Retinal pigment epithelial cell (primary cell): ENCODE measurements around the gene SLC66A3.

Source experiments
- DNase-seq: peaks from one replicate; pipeline ENCODE4 v3.0.0-alpha.2; 2010; ENCODE audit warnings: low read depth
- H3K4me3 ChIP-seq: 2 replicates; pipeline ENCODE4 v1.5.1; 2011; ENCODE audit warnings: mild to moderate bottlenecking, low read length, control low read depth, moderate library complexity
- TF ChIP-seq, protein P1 (sequence below): conservative IDR thresholded peaks from 2 replicates; pipeline ENCODE4 v1.5.1; 2011; ENCODE audit warnings: low read depth, low read length, control low read depth, inconsistent platforms

The SLC66A3 gene

GRCh38 chr2:11187731-11188130 is 32.5 kb downstream of the SLC66A3 start:
- TF ChIP-seq, protein P1, sequence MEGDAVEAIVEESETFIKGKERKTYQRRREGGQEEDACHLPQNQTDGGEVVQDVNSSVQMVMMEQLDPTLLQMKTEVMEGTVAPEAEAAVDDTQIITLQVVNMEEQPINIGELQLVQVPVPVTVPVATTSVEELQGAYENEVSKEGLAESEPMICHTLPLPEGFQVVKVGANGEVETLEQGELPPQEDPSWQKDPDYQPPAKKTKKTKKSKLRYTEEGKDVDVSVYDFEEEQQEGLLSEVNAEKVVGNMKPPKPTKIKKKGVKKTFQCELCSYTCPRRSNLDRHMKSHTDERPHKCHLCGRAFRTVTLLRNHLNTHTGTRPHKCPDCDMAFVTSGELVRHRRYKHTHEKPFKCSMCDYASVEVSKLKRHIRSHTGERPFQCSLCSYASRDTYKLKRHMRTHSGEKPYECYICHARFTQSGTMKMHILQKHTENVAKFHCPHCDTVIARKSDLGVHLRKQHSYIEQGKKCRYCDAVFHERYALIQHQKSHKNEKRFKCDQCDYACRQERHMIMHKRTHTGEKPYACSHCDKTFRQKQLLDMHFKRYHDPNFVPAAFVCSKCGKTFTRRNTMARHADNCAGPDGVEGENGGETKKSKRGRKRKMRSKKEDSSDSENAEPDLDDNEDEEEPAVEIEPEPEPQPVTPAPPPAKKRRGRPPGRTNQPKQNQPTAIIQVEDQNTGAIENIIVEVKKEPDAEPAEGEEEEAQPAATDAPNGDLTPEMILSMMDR = no peak
- H3K4me3 ChIP-seq = no peak overlapping the region
- DNase-seq = no peak

- H3K4me3 ChIP-seq = no peak overlapping the region
- no peak for DNase-seq
- TF ChIP-seq, protein P1 = no peak
Observed at GRCh38 chr2:11196246-11196645, 41.0 kb downstream of the SLC66A3 start.

DNA sequence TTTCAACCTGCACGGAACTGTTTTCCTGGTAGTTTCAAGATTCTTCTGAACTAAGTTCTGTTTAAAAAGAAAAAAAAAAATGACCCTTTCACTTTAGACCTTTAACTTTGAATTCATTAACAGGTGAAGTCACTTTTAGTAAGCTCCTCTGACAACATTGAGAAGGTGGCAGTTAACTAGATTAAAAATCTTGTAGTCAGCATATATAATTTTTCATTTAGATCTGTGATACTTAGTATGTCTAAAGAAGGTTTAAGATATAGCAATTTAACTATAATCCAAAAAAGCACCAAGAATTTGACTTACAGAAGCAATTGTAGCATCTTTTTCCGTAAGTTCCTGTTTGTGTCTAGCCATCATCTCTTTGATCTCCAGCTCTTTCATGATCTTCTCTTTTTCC is 45.4 kb downstream of the SLC66A3 start:
- H3K4me3 ChIP-seq = no peak overlapping the region
- DNase-seq = no peak
- TF ChIP-seq, protein P1 = no peak

DNA sequence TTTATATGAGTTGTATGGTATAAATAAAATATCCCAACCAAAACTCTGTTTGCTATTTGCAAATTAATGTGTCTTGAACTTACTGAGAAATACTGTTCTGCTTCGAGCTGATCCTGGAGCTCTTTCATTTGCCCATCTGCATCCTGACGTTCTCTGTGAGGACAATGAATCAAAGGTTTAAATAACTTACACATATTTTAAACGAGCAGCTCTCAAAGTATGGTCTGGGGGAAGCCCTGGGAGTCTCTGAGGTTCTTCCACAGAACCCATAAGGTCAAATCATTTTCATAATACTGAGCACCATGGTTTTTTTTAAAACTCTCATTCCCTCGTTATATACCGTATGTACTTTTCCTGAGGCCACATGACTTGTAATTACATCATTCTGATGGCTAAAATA is 46.7 kb downstream of the SLC66A3 start:
- TF ChIP-seq, protein P1 = no peak
- H3K4me3 ChIP-seq = no peak overlapping the region
- no peak for DNase-seq

DNA sequence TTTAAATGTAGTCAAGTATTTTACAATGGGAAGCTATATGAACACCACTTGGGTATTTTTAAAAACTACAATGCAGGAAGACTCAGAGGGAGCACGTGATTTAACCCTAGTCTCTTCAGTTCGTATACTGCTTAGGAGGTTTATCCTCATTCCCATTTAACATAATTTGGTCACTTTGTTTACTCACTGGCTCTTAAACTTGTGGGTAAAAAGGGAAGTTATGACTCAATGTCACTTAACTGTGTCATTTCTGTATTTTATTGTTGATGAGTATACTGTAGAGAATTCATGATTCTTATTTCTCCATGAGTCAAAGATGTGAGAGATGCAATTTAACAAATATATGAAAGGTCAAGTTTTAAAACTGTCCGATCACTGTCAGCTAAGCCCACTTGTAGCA is 48.2 kb downstream of the SLC66A3 start:
- no peak overlapping the region for H3K4me3 ChIP-seq
- TF ChIP-seq, protein P1 = no peak
- DNase-seq = no peak

DNA sequence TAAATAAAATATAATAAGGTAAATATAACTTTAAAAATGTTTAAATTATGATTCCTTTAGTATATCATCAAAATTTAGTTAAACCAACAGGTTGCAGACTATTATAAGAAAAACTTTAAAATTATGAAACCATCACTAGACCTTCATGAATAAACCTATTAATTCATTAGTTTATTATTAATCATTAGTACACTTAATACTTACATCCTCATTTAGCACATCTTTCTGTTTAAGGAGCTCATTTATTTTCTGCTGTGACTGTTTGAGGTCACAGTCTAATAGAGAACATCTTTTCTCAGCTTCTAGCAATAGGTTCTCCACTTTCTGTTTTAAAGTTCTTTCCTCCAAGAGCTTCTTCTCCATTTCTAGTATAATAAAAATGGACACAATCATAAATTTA is 52.8 kb downstream of the SLC66A3 start:
- DNase-seq = no peak
- TF ChIP-seq, protein P1 = no peak
- H3K4me3 ChIP-seq = no peak overlapping the region

DNA sequence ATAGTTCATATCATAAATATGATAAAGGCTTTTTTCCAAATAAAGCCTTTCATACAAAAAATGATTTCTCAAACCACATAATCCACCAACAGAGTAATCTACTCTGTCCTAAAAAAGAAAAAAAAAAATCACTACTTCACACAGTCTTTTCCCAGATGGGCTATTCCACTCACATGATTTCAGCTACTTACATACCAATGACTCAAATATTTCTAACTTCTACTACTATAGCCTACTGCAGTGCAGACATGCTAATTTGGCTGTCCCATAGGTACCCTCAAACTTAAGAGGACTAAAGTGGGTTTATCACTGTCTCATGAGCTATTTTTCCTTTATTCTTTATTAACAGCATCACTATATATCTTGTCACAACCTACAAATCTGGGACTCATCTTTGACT is 57.4 kb downstream of the SLC66A3 start:
- TF ChIP-seq, protein P1 = no peak
- no peak for DNase-seq
- H3K4me3 ChIP-seq = no peak overlapping the region
